NCI-H1417 treated with DMSO at 0.1 percent for 48 hours (cell line): ENCODE results near the gene ACOT11.

Experiments used
- DNase-seq: peaks from one replicate; lab custom pipeline; 2025; lab: John Stamatoyannopoulos, UW

ACOT11 gene

DNA sequence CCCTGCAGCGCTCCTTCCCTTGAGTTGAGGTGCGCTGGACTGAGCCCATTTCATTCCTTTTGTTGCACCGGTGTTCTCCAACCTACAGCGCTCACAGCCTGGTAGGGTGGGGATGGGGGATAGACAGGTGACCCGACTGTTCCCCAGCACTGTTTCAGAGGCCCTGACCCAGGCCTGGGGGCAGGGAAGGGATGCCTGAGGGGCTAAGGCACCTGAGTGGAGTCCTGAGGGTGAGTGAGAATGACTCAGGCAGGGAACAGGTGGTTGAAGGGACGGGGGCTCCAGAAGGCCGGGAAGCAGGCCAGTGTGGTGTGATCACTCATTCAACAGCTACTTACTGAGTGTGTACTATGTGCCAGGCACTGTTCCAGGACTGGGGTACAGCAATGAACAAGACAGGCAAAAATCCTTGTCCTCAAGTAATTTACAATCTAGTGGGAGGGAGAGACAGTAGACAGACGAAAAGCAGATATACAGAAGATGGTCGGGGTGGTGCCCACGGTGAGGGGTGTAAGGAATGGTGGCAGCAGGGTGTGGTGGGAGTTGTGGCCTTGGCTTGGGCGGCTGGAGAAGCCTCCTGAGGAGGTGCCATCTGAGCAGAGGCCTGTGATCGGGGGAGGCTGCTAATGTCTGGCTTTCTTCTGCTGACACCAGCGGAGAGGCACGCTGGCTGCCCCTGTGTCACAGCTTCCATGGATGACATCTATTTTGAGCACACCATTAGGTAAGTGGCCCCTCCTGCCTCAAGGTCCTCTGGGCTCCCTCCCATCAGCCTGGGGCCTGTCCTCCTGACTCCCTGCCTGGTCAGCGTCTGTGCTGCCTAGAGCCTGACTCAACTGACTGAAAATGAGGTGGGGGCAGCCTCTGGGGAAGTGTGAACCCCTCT, 37.4 kb downstream of the ACOT11 start:
- DNase-seq, result no peak

DNA sequence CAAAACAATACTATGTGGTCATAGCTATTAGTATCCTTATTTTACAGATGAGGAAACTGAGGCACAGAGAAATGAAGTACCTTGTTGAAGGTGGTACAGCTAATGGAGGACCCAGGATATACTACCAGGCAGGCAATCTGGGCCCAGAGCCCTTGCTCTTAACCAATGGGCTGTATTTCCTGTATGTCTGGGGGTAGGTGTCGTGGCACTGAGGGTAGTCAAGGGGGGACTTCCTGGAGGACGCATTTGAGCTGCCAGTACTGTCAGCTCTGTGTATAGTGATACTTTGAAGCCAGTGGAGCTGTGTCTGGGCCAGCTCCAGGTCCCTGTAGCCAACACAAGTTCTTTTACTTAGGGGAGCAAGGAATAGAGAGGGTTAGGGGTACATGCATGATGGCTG, 40.3 kb downstream of the ACOT11 start:
- DNase-seq, result no peak

DNA sequence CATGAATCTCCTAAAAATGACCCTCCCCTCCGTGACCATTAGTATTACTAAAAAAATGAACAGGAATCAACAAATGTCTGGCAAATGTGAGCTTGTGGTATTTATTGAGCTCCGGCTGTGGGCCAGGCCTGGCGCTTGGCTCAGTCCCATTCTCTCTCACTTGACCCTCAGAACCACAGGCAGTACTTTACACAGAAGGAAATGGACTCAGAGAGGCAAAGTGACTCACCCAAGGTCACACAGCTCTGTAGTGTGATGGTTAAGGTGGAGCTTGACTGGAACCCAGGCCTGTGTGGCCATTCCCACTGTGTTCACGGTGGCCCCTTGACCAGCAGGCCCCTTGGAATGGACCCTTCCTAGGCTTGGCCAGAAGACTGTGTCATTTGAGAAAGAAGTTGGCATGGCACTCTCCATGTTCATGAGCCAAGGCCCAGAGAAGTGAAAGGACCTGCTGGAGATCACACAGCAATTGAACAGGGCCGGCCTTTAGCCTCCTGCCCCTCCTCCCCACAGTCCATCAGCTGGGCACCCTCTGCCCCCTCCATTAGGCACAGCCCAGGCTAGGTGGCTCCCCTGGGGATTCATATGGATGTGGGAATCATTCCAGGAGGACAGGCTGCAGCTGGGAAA, 43.2 kb downstream of the ACOT11 start:
- no peak for DNase-seq

DNA sequence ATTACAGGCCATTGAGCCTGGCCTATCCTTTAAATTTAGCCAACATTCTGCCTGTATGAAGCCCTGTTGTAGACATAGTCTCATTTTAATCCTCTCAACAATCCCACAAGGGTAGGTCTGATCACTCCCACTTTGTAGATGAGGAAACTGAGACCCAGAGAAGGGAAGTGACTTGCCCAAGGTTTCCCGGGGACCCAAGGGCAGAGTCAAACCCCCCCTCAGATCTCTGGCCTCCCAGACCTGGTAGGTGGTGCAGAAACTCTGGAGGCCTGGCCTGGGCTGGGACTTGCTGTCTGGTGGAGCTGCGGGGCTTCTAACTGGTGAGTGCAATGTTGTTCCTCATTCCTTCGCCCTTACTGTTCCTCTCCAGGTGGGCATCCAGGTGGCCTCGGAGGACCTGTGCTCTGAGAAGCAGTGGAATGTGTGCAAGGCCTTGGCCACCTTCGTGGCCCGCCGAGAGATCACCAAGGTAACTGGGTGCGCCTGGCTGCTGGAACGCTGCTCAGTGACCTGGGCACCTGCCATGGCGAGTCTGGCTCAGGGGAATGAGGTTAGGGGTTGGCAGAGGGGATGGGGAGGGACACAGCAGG, 45.6 kb downstream of the ACOT11 start:
- DNase-seq, result no peak

DNA sequence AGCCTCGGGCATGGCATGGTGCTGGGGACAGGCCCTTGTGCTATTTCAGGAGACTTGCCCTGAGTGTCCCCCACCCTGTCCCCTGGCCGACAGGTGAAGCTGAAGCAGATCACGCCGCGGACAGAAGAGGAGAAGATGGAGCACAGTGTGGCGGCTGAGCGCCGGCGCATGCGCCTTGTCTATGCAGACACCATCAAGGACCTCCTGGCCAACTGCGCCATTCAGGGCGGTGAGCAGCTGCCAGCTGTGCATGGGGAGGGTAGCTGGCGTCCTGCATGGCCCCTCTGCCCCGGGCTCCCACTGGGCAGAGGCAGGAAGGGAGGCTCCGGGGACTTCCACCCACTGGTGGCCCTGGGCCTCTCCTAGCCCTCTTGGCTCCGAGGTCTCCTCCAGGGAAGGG, 46.4 kb downstream of the ACOT11 start:
- DNase-seq, result no peak

DNA sequence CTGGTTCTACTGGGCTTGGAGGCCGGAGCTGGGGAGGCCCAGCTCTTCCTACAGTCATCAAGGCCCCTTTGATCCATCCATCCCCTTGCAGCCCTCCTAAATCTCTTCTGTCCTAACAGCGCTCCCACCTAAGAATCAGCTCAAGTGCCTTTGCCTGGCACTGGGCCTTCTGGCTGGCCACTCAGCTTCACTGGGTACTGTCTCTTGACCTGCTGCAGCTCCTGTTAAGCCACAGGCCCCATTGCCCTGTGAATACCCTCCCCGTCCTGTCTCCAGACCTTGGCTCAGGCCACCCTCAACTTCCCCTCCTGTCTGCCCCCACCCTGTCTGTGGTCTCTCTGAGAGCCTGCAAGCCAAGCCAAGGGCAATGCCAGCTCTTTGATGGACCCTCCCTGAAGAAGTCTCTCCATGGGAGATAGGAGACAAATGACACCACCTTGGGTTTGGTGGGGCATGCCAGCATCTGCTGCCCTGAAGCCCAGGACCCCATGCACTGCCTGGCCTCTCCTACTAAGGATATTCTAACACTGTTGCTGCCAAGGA, 48.0 kb downstream of the ACOT11 start:
- DNase-seq, result no peak

DNA sequence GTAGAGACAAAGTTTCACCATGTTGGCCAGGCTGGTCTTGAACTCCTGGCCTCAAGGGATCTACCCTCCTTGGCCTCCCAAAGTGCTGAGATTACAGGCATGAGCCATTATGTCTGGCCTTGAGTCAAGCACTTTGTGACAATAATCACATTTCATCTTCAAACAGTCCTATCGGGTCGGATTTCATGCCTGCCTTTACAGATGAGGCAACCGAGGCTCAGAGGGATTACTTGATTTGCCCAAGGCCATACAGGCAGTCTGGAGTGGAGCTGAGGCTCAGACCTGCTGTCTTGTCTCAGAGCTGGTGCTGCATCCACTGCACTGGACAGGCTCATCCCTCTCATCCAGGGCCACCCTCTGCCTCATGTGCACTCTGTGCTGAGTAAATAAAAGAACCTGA, 48.7 kb downstream of the ACOT11 start:
- no peak for DNase-seq

DNA sequence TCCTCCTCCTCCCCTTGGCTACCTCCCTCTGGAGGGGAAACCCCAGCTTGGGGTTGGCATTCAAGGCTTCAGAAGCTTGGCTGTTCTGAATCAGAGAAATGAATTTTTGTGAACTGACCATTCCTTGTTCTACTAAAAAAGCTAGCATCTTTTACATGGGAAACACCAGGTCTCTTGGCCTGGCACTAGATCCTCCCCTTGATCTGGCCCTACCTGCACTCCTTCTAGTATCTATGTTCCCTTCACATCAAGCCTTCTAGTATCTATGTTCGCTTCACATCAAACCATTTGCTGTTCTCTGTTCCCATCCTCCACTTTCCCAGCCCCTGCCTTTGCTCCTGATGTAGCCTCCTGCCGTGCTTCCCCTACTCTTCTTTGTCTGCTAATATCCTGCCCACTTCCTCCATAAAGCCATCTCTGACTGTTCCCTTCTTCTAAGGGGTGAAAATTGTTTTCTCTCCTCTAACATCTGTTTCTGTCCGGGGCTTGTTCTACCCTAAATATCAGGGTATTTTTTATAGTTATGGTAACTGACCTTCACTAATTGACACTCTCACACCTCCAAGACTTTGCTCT, 49.5 kb downstream of the ACOT11 start:
- no peak for DNase-seq

DNA sequence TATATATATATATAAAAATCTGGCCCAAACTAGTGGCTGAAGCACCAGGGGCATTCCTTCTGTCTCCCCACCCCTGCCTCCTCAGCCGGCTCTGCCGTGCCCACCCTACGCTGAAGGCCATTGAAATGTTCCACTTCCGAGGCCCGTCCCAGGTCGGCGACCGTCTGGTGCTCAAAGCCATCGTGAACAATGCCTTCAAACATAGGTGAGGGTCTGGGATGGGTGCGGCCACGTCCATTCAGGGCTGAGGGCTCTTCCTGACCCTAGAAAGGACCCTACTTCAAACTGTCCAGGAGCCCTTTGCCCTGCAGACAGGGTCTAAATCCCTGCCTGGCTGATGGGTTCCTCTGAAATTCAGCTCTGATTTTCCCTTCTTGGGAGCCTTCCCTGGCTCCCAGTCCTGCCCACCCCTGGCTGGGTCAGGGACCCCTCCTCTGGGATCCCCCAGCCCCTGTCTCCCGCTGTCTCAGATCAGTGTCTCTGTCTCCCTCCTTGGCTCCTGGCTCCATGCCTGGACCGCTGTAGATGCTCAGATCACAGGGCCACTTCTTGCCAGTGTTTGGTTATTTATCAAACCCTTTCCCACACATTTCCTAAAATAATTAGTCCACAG, 51.3 kb downstream of the ACOT11 start:
- no peak for DNase-seq

DNA sequence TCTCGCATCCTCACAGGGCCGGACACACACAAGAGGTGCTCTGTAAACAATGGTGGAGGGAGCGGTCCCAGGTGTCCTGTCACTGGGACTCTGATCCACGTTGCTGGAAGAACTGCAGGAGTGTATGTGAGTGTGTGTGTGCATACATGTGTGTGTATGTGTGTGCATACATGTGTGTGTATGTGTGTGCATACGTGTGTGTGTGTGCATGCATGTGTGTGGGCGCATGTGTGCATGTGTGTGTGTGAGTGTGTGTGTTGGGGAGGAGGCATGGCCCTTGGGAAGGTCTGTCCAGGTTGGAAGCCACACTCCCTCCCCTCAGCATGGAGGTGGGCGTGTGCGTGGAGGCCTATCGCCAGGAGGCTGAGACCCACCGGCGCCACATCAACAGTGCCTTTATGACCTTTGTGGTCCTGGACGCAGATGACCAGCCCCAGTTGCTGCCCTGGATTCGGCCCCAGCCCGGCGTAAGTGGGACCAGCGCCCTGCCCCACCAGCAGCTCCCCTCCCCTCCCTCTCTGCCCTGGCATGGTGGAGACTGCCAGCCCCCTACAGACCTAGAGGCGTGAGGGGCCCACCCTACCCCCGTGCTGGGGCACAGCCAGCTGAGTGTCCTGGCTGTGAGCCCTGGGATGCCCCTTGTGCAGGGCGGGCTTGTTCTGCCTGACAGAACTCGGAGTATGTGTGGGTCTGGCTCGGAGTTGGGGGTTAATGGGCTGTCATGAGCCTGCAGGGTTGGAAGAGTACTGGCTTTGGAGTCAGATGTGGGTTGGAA, 53.1 kb downstream of the ACOT11 start:
- DNase-seq, result no peak

DNA sequence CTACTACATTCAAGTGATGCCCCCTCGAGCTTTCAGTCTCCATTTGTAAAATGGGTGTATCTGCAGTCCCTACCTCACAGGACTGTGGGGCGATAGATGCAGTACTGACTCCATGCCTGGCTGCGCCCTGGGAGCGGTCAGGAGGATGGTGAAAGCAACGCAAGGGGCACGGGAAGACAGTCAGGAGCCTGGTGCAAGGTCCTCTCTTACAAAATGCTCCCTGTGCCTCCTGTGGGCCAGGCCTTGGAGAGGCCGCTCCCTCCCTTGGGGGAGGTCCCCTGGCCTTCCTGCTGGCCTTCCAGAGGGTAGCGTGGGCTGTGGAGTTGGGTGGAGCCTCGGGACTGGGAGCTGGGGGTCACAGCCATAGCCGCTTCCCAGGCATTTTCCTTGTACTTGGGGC, 53.7 kb downstream of the ACOT11 start:
- no peak for DNase-seq

DNA sequence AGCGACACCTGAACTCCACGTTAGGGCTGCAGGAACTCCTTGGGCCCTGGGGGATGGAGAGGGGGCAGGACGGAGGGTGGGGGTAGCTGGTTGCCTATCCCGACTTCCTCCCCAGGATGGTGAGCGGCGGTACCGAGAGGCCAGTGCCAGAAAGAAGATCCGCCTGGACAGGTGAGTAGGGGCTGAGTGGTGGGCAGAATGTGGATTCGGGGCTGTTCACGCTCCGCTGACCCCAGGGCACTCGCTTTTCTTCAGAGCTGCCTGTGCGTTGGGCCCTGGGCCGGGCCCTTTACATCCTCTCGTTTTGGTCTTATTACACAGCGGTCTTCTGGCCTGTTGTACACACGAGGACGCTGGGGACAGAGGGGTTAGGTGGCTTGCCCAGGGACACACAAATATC, 54.5 kb downstream of the ACOT11 start:
- DNase-seq, result no peak

DNA sequence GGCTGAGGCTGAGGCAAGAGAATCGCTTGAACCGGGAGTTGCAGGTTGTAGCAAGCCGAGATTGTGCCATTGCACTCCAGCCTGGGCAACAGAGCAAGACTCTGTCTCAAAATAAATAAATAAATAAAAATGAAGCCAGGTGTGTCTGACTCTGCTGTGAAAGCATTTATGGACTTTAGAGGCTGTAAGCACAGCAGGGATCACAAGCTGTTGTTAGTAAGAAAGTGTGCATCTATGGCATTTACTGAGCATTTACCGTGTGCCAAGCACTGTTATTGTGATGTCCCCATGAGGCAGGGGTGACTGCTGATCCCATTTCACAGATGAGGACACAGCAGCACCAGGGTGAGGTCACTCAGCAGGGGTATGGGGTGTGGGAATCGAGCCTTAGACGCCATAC, 55.2 kb downstream of the ACOT11 start:
- DNase-seq, result no peak

DNA sequence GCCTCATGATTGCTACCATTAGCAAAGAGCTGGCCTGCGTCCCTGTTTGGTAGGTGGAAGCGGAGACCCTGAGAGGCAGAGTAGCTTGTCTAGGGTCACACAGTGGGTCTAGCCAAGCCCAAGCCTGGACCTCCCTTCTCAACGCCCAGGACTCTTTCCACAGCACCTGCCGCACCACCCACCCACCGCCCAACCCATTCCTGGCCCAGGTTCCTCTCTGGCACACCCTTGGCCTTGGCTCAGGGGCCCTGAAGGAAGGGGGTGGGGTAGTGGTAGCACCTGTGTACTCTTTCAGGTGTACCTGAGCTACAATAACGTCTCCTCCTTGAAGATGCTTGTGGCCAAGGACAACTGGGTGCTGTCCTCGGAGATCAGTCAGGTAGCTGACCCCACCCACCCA, 56.0 kb downstream of the ACOT11 start:
- no peak for DNase-seq

DNA sequence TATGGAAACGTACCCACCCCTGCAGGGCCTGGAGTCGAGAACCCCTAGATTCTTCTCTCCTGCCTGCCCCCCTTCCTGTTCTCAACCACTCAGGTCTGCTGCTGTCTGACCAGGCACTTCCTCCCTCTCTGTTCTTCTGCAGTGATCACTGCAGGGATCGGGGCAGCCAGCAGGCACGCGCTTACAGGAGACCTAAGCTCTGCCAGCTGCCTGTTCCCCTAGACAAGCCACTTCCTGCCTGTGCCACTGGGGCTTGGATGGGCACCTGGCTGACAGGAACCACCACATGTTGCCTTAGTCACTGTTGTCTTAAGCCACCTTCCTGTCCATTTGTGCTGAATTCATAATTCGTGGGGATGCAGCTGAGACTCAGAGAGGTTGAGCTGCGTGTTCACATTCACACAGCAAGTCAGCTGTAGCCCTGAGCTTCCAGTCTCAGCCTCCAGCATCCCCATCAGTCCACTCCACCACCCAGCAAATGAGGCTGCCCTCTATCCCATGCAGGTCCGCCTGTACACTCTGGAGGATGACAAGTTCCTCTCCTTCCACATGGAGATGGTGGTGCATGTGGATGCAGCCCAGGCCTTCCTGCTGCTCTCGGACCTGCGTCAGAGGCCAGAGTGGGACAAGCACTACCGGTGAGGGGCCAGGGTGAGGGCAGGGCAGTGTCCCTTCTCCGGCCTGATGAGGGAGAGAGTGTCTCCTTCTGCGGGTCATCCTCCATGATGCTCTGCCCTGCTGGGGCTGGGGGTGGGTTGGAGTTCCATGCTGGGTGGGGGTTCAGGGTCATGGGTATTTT, 56.7 kb downstream of the ACOT11 start:
- DNase-seq, result no peak

DNA sequence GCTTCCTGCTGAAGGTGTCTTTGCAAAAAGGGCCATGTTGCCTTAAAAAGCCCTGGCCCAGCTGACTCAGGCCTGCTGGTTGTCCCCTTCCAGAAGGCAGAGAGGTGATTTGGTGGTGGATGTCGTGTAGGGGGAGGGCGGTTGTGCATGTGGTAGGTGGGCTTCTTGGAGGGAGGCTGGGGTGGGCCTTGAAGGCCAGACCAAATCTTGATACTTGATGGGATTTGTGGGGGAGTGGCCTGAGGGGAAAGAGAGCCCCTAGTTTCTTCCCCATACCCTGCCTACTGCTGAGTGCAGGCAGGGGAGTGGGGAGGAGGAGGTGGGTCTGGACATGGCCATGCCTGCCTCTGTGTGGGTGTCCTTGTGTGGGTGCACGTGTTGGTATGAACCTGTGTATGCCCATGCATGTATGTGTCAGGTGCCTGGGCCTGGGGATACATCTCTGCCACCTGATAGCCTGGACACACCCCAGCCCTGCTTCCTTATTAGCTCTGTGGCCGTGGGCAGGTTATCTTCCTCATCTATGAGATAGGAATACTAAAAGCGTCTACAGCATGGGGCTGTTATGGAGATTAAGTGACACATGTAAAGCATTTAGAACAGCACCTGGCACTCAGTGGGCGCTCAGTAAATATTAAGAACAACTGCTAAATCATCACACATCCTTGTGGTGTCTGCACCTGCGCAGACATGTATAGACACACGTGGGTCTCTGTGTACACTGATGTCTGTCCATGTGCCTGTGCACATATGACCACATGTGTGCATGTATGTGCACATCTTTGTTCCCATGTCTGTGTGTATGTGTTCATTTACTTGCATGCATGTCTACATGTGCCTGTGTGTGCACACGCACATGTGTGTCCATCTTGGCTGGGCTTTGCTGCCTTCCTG, 58.3 kb downstream of the ACOT11 start:
- DNase-seq, result no peak

DNA sequence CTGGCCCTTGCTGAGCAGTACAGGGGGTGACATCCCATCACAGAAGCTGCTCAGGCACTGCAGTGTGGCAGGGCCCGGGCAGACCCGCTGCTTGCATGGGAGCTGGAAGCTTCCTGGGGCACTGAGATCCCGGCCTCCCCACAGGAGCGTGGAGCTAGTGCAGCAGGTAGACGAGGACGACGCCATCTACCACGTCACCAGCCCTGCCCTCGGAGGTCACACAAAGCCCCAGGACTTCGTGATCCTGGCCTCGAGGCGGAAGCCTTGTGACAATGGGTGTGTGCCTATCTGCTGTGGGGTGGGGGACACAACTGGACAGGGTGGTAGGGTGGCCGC, 58.9 kb downstream of the ACOT11 start:
- no peak for DNase-seq

DNA sequence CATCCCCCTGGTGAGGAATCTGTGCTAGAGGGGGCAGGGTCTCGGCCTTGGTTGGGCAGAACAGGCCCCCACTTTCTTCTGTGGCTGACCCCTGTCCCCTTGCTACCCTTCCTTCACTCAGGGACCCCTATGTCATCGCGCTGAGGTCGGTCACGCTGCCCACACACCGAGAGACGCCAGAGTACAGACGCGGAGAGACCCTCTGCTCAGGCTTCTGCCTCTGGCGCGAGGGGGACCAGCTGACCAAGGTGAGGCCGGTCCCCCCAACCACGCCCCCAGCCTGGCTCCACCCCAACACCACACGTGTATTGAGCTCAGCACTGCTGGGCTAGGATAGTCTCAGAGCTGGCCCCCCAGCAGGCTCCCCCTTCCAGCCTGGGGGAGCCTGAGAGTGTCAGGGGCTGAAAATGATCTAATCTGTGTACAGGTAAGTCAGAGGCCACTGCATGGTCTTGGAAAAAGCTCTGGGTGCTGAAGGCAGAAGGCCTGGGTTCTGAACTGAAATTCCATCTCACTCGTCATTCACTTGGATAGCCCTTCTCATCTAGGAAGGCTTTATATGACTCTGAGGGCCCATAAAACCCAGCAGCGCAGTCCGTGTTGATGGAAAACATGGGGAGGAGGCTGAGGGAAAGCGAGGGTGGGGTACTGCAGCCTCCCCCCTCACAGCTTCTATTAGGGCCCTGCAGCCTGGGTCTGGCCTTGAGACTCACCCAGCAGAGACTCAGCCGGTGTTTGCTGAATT, 60.0 kb downstream of the ACOT11 start:
- no peak for DNase-seq
